ENCODE data around the gene RABGAP1L. TPM values are rescaled to one million over a fixed set of nuclear protein-coding genes. Genes with fewer than 3 reads are reported as not detected.

The RABGAP1L gene
- total RNA-seq, 4 donors from 2014 or later: 42.4 to 74.5 (median 49.1) TPM

DNA sequence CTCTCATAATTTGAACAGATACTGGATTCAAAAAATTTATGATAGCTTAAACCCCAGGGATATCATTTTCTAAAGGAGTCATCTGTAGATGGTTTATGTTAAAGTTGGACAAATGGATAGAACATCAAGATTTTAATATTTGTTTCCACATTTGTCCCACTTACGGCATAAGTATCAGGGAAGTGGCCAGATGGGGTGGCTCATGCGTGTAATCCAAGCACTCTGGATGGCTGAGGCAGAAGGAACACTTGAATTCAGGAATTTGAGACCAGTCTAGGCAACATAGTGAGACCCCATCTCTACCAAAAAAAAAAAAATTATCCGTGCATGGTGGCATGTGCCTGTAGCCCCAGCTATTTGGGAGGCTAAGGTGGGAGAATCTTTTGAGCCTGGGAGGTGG lies 517.5 kb downstream of the RABGAP1L start:
- Histone ChIP-seq H3K4me3 (no peak overlapping the region), H3K9me3 (peaks cover 0 to 2% (median 0%) of the 10 kb centered on the region in 4 donors), H3K4me1 (no peaks in the 10 kb centered on the region), H3K36me3 (no peaks in the 10 kb centered on the region), H3K27ac (no peak overlapping the region), H3K27me3 (no peaks in the 10 kb centered on the region)
- no peak for DNase-seq (ENCODE audit: low spot score in 2 of 2)
- WGBS, 2 donors: 90 to 98% methylated on average over 3 of the region's 3 CpGs
- no peak for TF ChIP-seq POLR2A (IDR thresholded peaks at IDR 0.05)
- no peak for TF ChIP-seq EP300 (IDR thresholded peaks at IDR 0.05)
- TF ChIP-seq, protein P1, sequence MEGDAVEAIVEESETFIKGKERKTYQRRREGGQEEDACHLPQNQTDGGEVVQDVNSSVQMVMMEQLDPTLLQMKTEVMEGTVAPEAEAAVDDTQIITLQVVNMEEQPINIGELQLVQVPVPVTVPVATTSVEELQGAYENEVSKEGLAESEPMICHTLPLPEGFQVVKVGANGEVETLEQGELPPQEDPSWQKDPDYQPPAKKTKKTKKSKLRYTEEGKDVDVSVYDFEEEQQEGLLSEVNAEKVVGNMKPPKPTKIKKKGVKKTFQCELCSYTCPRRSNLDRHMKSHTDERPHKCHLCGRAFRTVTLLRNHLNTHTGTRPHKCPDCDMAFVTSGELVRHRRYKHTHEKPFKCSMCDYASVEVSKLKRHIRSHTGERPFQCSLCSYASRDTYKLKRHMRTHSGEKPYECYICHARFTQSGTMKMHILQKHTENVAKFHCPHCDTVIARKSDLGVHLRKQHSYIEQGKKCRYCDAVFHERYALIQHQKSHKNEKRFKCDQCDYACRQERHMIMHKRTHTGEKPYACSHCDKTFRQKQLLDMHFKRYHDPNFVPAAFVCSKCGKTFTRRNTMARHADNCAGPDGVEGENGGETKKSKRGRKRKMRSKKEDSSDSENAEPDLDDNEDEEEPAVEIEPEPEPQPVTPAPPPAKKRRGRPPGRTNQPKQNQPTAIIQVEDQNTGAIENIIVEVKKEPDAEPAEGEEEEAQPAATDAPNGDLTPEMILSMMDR (IDR thresholded peaks at IDR 0.05): no peak

DNA sequence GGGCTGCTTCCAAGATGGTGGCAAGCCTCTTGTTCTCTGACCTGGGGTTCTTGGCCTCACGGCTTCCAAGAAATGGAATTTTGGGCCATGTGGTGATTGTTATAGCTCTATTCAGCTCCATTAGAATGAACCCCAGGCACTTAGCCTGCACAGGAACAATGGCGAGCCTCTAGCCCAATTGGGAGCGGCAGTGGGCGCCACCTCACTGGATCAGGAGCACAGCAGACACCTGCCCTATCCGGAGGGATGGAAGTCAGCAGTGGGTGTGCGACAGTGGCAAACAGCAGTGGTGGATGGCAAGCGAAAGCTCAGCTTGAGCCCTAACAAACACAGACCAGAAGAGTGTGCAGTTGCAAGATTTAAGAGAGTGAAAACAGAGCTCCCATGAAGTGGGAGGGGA lies 519.3 kb downstream of the RABGAP1L start:
- WGBS, 2 donors: 93 to 98% methylated on average over 7 of the region's 7 CpGs
- no peaks in the 10 kb centered on the region for H3K27me3 ChIP-seq
- H3K36me3 ChIP-seq: no peaks in the 10 kb centered on the region
- TF ChIP-seq, protein P1 (IDR thresholded peaks at IDR 0.05): no peak
- TF ChIP-seq POLR2A (IDR thresholded peaks at IDR 0.05): no peak
- H3K4me1 ChIP-seq: no peaks in the 10 kb centered on the region
- H3K27ac ChIP-seq: no peak overlapping the region
- no peak overlapping the region for H3K4me3 ChIP-seq
- no peak for DNase-seq (ENCODE audit: low spot score in 2 of 2)
- no peaks in the 10 kb centered on the region for H3K9me3 ChIP-seq

DNA sequence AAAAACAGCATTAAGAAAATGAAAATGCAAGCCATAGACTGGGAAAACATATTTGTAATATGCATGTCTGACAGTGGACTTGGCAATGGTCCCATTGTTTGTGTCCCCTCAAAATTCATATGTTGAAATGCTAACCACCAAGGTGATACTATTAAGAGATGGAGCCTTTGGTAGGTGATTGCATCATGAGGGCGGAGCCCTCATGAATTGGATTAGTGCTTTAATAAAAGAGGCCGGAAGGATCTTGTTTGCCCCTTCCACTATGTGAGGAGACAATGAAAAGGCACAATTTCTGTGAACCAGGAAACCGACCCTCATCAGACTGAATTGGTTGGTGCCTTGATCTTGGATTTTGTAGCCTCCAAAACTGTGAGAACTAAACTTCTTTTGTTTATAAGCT lies 520.8 kb downstream of the RABGAP1L start:
- H3K36me3 ChIP-seq: peaks cover 0 to 10% (median 0%) of the 10 kb centered on the region in 3 donors
- no peak overlapping the region for H3K4me3 ChIP-seq
- DNase-seq (ENCODE audit: low spot score in 2 of 2): no peak
- TF ChIP-seq POLR2A (IDR thresholded peaks at IDR 0.05): no peak
- TF ChIP-seq EP300 (IDR thresholded peaks at IDR 0.05): no peak
- TF ChIP-seq, protein P1 (IDR thresholded peaks at IDR 0.05): no peak
- WGBS, 2 donors: 85 to 89% methylated on average over 3 of the region's 3 CpGs
- H3K9me3 ChIP-seq: no peaks in the 10 kb centered on the region
- H3K4me1 ChIP-seq: no peaks in the 10 kb centered on the region
- no peaks in the 10 kb centered on the region for H3K27me3 ChIP-seq
- H3K27ac ChIP-seq: no peak overlapping the region

DNA sequence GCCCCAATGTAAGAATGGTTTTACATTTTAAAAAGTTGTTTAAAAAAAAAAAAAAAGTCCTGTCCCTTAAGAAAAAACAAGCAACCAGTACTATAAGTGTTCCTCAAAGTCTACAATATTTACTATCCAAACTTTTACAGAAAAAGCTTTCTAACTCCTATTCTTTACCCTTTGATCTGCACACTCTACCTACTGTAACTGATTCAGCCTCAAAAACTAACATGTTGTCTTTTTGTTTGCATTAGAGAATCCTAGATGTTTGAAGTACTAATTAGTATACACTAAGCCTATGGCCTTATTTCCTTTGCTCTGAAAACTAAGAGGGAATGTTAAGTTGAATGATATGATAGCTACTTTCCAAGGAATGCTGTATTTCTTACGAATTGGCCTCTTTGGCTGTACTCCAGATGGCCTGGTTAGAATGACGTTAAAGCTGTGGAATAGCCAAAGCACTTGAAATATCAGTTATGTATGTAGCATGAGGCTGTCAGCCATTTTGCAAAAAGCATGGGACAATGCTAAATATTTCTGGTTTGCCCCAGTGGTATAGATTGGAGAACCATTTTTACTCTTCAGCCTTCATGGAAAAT lies 523.2 kb downstream of the RABGAP1L start:
- Histone ChIP-seq H3K4me3 (no peak overlapping the region), H3K36me3 (peaks cover 0 to 16% (median 0%) of the 10 kb centered on the region in 3 donors), H3K4me1 (no peaks in the 10 kb centered on the region), H3K27ac (no peak overlapping the region), H3K9me3 (no peaks in the 10 kb centered on the region), H3K27me3 (no peaks in the 10 kb centered on the region)
- WGBS, 2 donors: 15 to 34% methylated on average over 2 of the region's 2 CpGs
- no peak for DNase-seq (ENCODE audit: low spot score in 2 of 2)
- TF ChIP-seq POLR2A (IDR thresholded peaks at IDR 0.05) (no peak), EP300 (IDR thresholded peaks at IDR 0.05) (no peak)
- TF ChIP-seq, protein P1 (IDR thresholded peaks at IDR 0.05): no peak

DNA sequence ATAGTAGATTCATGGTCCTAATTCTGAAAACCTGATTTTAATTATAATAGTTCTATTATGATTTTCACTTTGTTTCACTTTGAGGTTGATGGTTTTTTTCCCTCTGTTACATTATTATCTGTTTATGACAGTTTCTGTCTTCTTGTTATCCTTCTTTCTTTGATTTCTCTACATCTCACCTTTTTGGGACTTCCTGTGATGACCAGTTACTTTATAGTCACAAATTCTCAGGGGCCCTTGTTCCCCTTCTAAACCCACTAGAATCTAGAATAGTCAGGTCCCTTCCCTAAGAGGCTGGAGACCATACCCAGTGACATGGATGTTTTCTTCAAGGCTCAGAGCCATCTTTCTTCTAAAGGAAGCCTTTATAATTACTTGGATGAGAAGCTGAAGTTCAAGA lies 526.9 kb downstream of the RABGAP1L start:
- H3K4me1 ChIP-seq: no peaks in the 10 kb centered on the region

More for the DNA sequence above, 526.9 kb downstream of the RABGAP1L start:
- no peaks in the 10 kb centered on the region for H3K9me3 ChIP-seq
- no peaks in the 10 kb centered on the region for H3K27me3 ChIP-seq
- H3K27ac ChIP-seq: no peak overlapping the region
- DNase-seq (ENCODE audit: low spot score in 2 of 2): no peak
- H3K4me3 ChIP-seq: no peak overlapping the region
- peaks cover 0 to 16% (median 0%) of the 10 kb centered on the region in 3 donors for H3K36me3 ChIP-seq
- TF ChIP-seq POLR2A (IDR thresholded peaks at IDR 0.05) (no peak), EP300 (IDR thresholded peaks at IDR 0.05) (no peak)
- TF ChIP-seq, protein P1 (IDR thresholded peaks at IDR 0.05): no peak
